HFFc6 (cell line): ENCODE results near the gene ZNF521. TPM values are rescaled to one million over a fixed set of nuclear protein-coding genes. Genes with fewer than 3 reads are reported as not detected.

Experiments used
- DNase-seq: peaks from one replicate; pipeline ENCODE4 v3.0.0-alpha.2; 2018
- H3K27ac Mint-ChIP-seq: 2 replicates; pipeline ENCODE4 v1.8.0; 2020; ENCODE audit warnings: mild to moderate bottlenecking, mixed read lengths
- H3K27me3 Mint-ChIP-seq: 2 replicates; pipeline ENCODE4 v1.8.0; 2021; ENCODE audit warnings: mild to moderate bottlenecking, moderate library complexity, mixed read lengths; ENCODE audit not compliant: insufficient read depth
- H3K36me3 Mint-ChIP-seq: 2 replicates; pipeline ENCODE4 v1.8.0; 2021; ENCODE audit warnings: low read depth, mixed read lengths
- H3K4me1 Mint-ChIP-seq: 2 replicates; pipeline ENCODE4 v1.8.0; 2020; ENCODE audit warnings: low read depth, mixed read lengths
- H3K4me3 Mint-ChIP-seq: 2 replicates; pipeline ENCODE4 v1.8.0; 2020; ENCODE audit warnings: mild to moderate bottlenecking, moderate library complexity, mixed read lengths
- H3K9me3 Mint-ChIP-seq: 2 replicates; pipeline ENCODE4 v1.8.0; 2020; ENCODE audit warnings: mild to moderate bottlenecking, mixed read lengths
- total RNA-seq, 6 experiments: library from RNA; stranded (reverse); fragmentation: NEBNext Ultra II Directional; extraction: Animal tissue kit (Norgen Biotek cat#: 25700); gene quantifications; 2 replicates in 1 of 6; 3 replicates in 5 of 6; pipeline ENCODE4 v1.2.3, GENCODE V29; 2021
- TF ChIP-seq, protein P1 (sequence below): fragments of 200-600 bp; sonication (generic); IDR thresholded peaks from 2 replicates; pipeline ENCODE4 v1.5.0; 2021; ENCODE audit warnings: antibody characterized with exemption, mild to moderate bottlenecking

The ZNF521 gene
- total RNA-seq, 6 experiments from 2014 or later = 0.27 to 5.3 (median 0.84) TPM

DNA sequence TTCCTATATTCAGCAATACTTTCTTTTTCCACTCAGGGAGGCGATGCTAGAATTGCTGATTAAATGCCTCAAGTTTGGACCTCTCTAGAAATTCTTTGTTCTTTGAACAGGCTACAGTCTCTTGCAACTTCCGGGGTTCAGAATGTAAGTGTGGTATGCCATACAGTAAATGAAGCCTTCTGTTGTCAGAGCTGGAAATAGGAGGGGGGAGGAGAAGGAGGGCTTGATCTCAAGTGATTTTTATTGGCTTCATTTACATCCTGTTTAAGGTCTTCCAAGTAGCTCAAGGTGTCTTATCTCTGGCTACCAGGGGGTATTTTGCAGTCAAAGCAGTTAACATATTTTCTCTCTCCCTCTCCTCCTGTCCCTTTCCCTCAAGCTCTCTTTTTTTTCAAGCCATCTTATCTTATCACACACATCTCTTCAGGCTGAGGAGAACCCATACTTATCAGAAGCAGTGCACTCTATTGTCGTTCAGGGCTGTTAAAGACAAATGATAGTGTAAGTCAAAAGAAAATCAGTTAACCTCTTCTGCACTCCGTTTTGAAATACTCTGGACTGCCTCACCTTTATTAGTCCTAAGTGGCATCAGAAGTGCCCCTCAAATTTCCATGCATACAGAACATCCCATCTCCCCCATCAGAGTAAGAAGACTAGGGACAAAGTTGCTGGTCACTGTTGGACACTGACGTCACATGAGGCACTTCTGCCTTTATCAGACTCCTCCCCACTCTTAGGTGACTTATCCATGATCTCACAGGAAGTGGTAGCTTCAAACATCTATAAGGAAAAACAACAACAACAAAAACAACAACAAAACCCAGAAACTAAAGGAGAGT is 112.2 kb downstream of the ZNF521 start:
- Mint-ChIP-seq H3K27me3 (no peaks in the 10 kb centered on the region; the same call in 1 of the 2 replicates), H3K4me1 (peaks cover 19% of the 10 kb centered on the region)

GRCh38 chr18:25239151-25239550 is 112.8 kb downstream of the ZNF521 start:
- no peaks in the 10 kb centered on the region for H3K9me3 Mint-ChIP-seq
- TF ChIP-seq, protein P1, sequence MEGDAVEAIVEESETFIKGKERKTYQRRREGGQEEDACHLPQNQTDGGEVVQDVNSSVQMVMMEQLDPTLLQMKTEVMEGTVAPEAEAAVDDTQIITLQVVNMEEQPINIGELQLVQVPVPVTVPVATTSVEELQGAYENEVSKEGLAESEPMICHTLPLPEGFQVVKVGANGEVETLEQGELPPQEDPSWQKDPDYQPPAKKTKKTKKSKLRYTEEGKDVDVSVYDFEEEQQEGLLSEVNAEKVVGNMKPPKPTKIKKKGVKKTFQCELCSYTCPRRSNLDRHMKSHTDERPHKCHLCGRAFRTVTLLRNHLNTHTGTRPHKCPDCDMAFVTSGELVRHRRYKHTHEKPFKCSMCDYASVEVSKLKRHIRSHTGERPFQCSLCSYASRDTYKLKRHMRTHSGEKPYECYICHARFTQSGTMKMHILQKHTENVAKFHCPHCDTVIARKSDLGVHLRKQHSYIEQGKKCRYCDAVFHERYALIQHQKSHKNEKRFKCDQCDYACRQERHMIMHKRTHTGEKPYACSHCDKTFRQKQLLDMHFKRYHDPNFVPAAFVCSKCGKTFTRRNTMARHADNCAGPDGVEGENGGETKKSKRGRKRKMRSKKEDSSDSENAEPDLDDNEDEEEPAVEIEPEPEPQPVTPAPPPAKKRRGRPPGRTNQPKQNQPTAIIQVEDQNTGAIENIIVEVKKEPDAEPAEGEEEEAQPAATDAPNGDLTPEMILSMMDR = no peak
- H3K4me3 Mint-ChIP-seq = no peak overlapping the region
- H3K27ac Mint-ChIP-seq = no peak overlapping the region
- DNase-seq = no peak
- no peaks in the 10 kb centered on the region for H3K36me3 Mint-ChIP-seq
- peaks cover 15% of the 10 kb centered on the region for H3K4me1 Mint-ChIP-seq
- H3K27me3 Mint-ChIP-seq = no peaks in the 10 kb centered on the region; the same call in 1 of the 2 replicates

More for the DNA sequence above, 112.2 kb downstream of the ZNF521 start:
- no peak for DNase-seq
- Mint-ChIP-seq H3K9me3 (no peaks in the 10 kb centered on the region), H3K27ac (no peak overlapping the region), H3K4me3 (no peak overlapping the region), H3K36me3 (no peaks in the 10 kb centered on the region)
- TF ChIP-seq, protein P1 = no peak

DNA sequence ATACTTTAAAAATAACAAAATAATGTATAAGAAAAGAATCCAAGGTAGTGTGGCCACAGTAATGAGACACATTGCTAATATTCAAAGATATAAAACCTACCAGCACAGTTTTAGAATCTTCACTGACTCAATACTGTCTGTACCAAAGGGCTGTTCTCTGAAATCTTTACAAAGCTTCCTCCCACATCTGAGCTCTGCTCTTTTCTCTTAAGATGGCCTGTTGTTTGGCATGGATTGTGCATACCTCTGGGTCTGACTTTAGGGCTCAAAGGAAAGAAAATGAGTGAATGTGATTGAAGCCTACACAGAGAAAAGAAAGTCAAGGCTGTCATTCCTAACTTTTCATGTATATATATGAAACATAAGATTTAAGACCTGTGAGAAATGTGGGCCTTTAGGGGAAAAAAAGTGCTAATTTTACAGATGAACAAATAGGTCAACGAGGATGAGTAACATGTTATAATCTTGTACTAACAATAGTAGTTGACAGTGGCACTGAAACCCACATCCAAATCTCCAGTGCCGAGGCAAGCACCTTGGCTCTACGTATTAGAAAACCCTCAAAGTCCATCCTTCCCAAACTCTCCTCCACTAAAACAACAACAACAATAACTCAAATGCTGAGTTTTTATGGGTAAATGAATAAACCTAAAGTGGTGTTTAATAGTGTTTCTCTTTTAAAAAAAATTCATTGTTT is 114.2 kb downstream of the ZNF521 start:
- Mint-ChIP-seq H3K4me3 (no peak overlapping the region), H3K4me1 (peaks cover 14% of the 10 kb centered on the region), H3K27ac (no peak overlapping the region), H3K27me3 (no peaks in the 10 kb centered on the region), H3K9me3 (no peaks in the 10 kb centered on the region), H3K36me3 (no peaks in the 10 kb centered on the region)
- no peak for DNase-seq
- TF ChIP-seq, protein P1 = no peak

- Mint-ChIP-seq H3K4me3 (no peak overlapping the region), H3K4me1 (peaks cover 14% of the 10 kb centered on the region), H3K27ac (no peak overlapping the region), H3K36me3 (no peaks in the 10 kb centered on the region), H3K27me3 (no peaks in the 10 kb centered on the region), H3K9me3 (no peaks in the 10 kb centered on the region)
- DNase-seq = no peak
- TF ChIP-seq, protein P1 = no peak
These were observed 115.2 kb downstream of the ZNF521 start for GRCh38 chr18:25236736-25237135.

DNA sequence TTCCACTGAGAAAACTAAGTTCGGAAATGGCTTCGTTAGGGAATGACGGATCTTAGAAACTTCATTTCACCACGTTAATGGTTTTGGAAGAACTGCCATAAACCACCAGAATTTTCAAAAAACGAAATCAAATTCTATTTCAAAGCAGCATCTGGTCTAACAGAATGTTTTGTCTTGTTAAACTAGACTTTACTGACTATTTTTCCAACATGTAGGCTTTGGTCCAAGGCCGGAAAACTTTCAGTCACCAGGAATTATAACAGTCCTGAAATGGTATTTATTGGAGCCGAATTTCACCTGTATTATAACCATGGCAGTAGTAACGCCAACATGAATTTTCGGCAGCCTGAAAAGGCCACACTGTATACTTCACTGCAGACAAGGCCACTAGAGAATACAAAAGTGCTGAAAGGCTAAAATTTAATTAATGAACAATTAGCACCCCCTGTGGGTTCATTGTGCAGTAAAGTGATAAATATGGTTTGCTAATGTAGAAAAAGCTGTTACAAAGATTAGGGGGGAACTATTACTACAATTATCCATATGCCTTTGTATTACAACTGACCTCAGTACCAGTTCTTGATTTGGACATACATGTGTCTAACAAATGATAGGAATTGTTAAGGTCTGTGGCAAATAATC is 116.4 kb downstream of the ZNF521 start:
- TF ChIP-seq, protein P1 = no peak
- no peak overlapping the region for H3K27ac Mint-ChIP-seq
- H3K9me3 Mint-ChIP-seq = no peaks in the 10 kb centered on the region
- H3K36me3 Mint-ChIP-seq = no peaks in the 10 kb centered on the region
- H3K4me1 Mint-ChIP-seq = peaks cover 25% of the 10 kb centered on the region
- DNase-seq = no peak
- no peaks in the 10 kb centered on the region for H3K27me3 Mint-ChIP-seq
- no peak overlapping the region for H3K4me3 Mint-ChIP-seq
